Uterus (tissue), 2 donors: Measurements from ENCODE around the gene ABCC2.

Source experiments
- CTCF ChIP-seq, 4 experiments: fragments of 200-600 bp in 2 of 4; fragments of 450-650 bp in 2 of 4; sonication (generic) in 2 of 4; IDR thresholded peaks; one replicate each; pipeline ENCODE4 v1.5.1; 2016 to 2019; ENCODE audit warnings: antibody characterized with exemption in 4 of 4, mild to moderate bottlenecking in 2 of 4, moderate library complexity in 1 of 4
- POLR2A ChIP-seq, 2 donors: fragments of 450-650 bp; IDR thresholded peaks; one replicate each; pipeline ENCODE4 v1.6.1; 2016; ENCODE audit warnings: antibody characterized with exemption in 2 of 2, mild to moderate bottlenecking in 1 of 2, moderate library complexity in 1 of 2

- TF ChIP-seq CTCF (IDR thresholded peaks at IDR 0.05): no peak
- TF ChIP-seq POLR2A (IDR thresholded peaks at IDR 0.05): no peak
These were observed 77.1 kb downstream of the ABCC2 start for GRCh38 chr10:99859585-99859984.
